IMR-90 (cell line): ENCODE data around the gene IRAG1. TPM values are rescaled to one million over a fixed set of nuclear protein-coding genes. Genes with fewer than 3 reads are reported as not detected.

ENCODE experiments used
- ATAC-seq: fragments of 200-7000 bp; cut with Tn5 transposase; 2 replicates; pipeline ENCODE4 v1.9.1; 2020; ENCODE audit warnings: low read depth, mild to moderate bottlenecking, moderate library complexity
- BruUV-seq: library from RNA; stranded (reverse); fragments of 400-500 nt; replicated peaks from 2 replicates; lab custom pipeline; 2021; lab: Mats Ljungman, UMichigan
- CTCF ChIA-PET: fragments of 300-600 bp; formaldehyde crosslinking; extraction: SDS; loops from one replicate; lab custom pipeline; 2021; ENCODE audit warnings: antibody characterized with exemption; lab: Yijun Ruan, JAX
- POLR2A ChIA-PET: fragments of 300-600 bp; sonication (Branson Sonifier 250); formaldehyde crosslinking; loops from one replicate; lab custom pipeline; 2022; ENCODE audit warnings: antibody characterized with exemption; ENCODE audit not compliant: unreplicated experiment; lab: Charles Lee
- DNase-seq: peaks from one replicate; pipeline ENCODE4 v3.0.0; 2013
- H2AFZ ChIP-seq: replicated peaks from 2 replicates; pipeline ENCODE3; 2013; ENCODE audit warnings: low read length, mild to moderate bottlenecking; ENCODE audit not compliant: poor library complexity
- H2AK5ac ChIP-seq: 2 replicates; pipeline ENCODE4 v1.6.1; 2013; ENCODE audit warnings: low read depth, low read length, inconsistent platforms
- H2AK9ac ChIP-seq: replicated peaks from 2 replicates; pipeline ENCODE3; 2013; ENCODE audit warnings: mild to moderate bottlenecking, low read depth, low read length, moderate library complexity; ENCODE audit not compliant: poor library complexity
- H2BK120ac ChIP-seq: 2 replicates; pipeline ENCODE4 v1.6.1; 2013; ENCODE audit warnings: low read depth, low read length, inconsistent platforms
- H2BK15ac ChIP-seq: 3 replicates; pipeline ENCODE4 v1.6.1; 2013; ENCODE audit warnings: low read depth, low read length, inconsistent platforms
- H2BK20ac ChIP-seq: 2 replicates; pipeline ENCODE4 v1.6.1; 2013; ENCODE audit warnings: low read depth, mild to moderate bottlenecking, inconsistent platforms, low read length, moderate library complexity
- H2BK5ac ChIP-seq: 2 replicates; pipeline ENCODE4 v1.6.1; 2013; ENCODE audit warnings: mild to moderate bottlenecking, low read depth, low read length, inconsistent platforms; ENCODE audit not compliant: poor library complexity, severe bottlenecking
- H3K14ac ChIP-seq: replicated peaks from 2 replicates; pipeline ENCODE4 v1.6.1; 2013; ENCODE audit warnings: low read depth, low read length, inconsistent platforms
- H3K18ac ChIP-seq: 2 replicates; pipeline ENCODE4 v1.6.1; 2013; ENCODE audit warnings: low read depth, low read length, control low read depth
- H3K23ac ChIP-seq: 2 replicates; pipeline ENCODE4 v1.6.1; 2013; ENCODE audit warnings: low read depth, low read length, inconsistent platforms
- H3K27ac ChIP-seq: 2 replicates; pipeline ENCODE4 v1.5.1; 2013; ENCODE audit warnings: mild to moderate bottlenecking, control low read depth, low read length; ENCODE audit not compliant: insufficient read depth
- H3K27me3 ChIP-seq: 2 replicates; pipeline ENCODE4 v1.6.1; 2013; ENCODE audit warnings: low read length; ENCODE audit not compliant: control insufficient read depth, insufficient read depth
- H3K36me3 ChIP-seq: 2 replicates; pipeline ENCODE4 v1.6.1; 2013; ENCODE audit warnings: low read length, mixed read lengths; ENCODE audit not compliant: control insufficient read depth, insufficient read depth
- H3K4ac ChIP-seq: 2 replicates; pipeline ENCODE4 v1.6.1; 2013; ENCODE audit warnings: low read depth, low read length, inconsistent platforms
- H3K4me1 ChIP-seq: 2 replicates; pipeline ENCODE4 v1.6.1; 2013; ENCODE audit warnings: low read length, mixed read lengths; ENCODE audit not compliant: control insufficient read depth, insufficient read depth
- H3K4me2 ChIP-seq: 2 replicates; pipeline ENCODE4 v1.6.1; 2013; ENCODE audit warnings: low read depth, mild to moderate bottlenecking, control low read depth, low read length, moderate library complexity
- H3K4me3 ChIP-seq: 2 replicates; pipeline ENCODE4 v1.5.1; 2013; ENCODE audit warnings: low read depth, mild to moderate bottlenecking, control low read depth, low read length, moderate library complexity; ENCODE audit not compliant: insufficient read depth
- H3K56ac ChIP-seq: 2 replicates; pipeline ENCODE4 v1.6.1; 2013; ENCODE audit warnings: low read length, inconsistent platforms; ENCODE audit not compliant: insufficient read depth; ENCODE audit errors: extremely low read depth
- H3K79me1 ChIP-seq, 2 experiments: 2 replicates each; pipeline ENCODE4 v1.6.1; 2013; ENCODE audit warnings: low read length in 2 of 2, inconsistent platforms in 1 of 2, low read depth in 1 of 2
- H3K9ac ChIP-seq: 2 replicates; pipeline ENCODE4 v1.6.1; 2013; ENCODE audit warnings: low read depth, low read length, control low read depth
- H3K9me1 ChIP-seq: 2 replicates; pipeline ENCODE4 v1.6.1; 2013; ENCODE audit warnings: low read length, inconsistent platforms; ENCODE audit not compliant: insufficient read depth
- H3K9me3 ChIP-seq: 2 replicates; pipeline ENCODE4 v1.6.1; 2013; ENCODE audit warnings: low read length; ENCODE audit not compliant: control insufficient read depth, insufficient read depth
- H4K20me1 ChIP-seq: 2 replicates; pipeline ENCODE4 v1.6.1; 2013; ENCODE audit warnings: low read length, inconsistent platforms; ENCODE audit not compliant: insufficient read depth
- H4K5ac ChIP-seq: 2 replicates; pipeline ENCODE4 v1.6.1; 2013; ENCODE audit warnings: mild to moderate bottlenecking, low read depth, low read length, control low read depth
- H4K8ac ChIP-seq, 2 experiments: 2 replicates each; pipeline ENCODE4 v1.6.1; 2013; ENCODE audit warnings: low read depth in 2 of 2, low read length in 2 of 2, control low read depth in 1 of 2, inconsistent platforms in 1 of 2
- H4K91ac ChIP-seq: 2 replicates; pipeline ENCODE4 v1.6.1; 2013; ENCODE audit warnings: low read depth, low read length, inconsistent platforms; ENCODE audit not compliant: insufficient read depth
- BHLHE40 ChIP-seq: fragments of 150-350 bp; IDR thresholded peaks from 2 replicates; pipeline ENCODE4 v1.6.1; 2016; ENCODE audit warnings: mild to moderate bottlenecking, low read depth, low read length
- CEBPB ChIP-seq: IDR thresholded peaks from 2 replicates; pipeline ENCODE4 v1.6.1; 2012; ENCODE audit warnings: low read depth, low read length, improper control_type of control experiment
- ELK1 ChIP-seq: fragments of 150-350 bp; IDR thresholded peaks from 2 replicates; pipeline ENCODE4 v1.6.1; 2016; ENCODE audit warnings: low read depth, mild to moderate bottlenecking, low read length, moderate library complexity, borderline replicate concordance
- FOS ChIP-seq: fragments of 150-350 bp; IDR thresholded peaks from 2 replicates; pipeline ENCODE4 v1.6.1; 2016; ENCODE audit warnings: low read depth, low read length
- MAFK ChIP-seq: IDR thresholded peaks from 2 replicates; pipeline ENCODE4 v1.6.1; 2012; ENCODE audit warnings: low read depth, low read length, improper control_type of control experiment
- MXI1 ChIP-seq: IDR thresholded peaks from 2 replicates; pipeline ENCODE4 v1.6.1; 2012; ENCODE audit warnings: low read depth, mild to moderate bottlenecking, low read length, moderate library complexity, borderline replicate concordance
- NFE2L2 ChIP-seq: fragments of 150-350 bp; IDR thresholded peaks from 2 replicates; pipeline ENCODE4 v1.6.1; 2016; ENCODE audit warnings: low read depth, mild to moderate bottlenecking, low read length
- POLR2A ChIP-seq: IDR thresholded peaks from 2 replicates; pipeline ENCODE4 v1.6.1; 2012; ENCODE audit warnings: mild to moderate bottlenecking, low read depth, low read length
- RAD21 ChIP-seq: IDR thresholded peaks from 2 replicates; pipeline ENCODE4 v1.6.1; 2012; ENCODE audit warnings: low read length, improper control_type of control experiment
- RCOR1 ChIP-seq: IDR thresholded peaks from 2 replicates; pipeline ENCODE4 v1.6.1; 2012; ENCODE audit warnings: mild to moderate bottlenecking, low read length, improper control_type of control experiment; ENCODE audit not compliant: insufficient replicate concordance
- RFX5 ChIP-seq: IDR thresholded peaks from 2 replicates; pipeline ENCODE4 v1.8.0; 2012; ENCODE audit warnings: low read depth, mild to moderate bottlenecking, low read length, moderate library complexity
- SMC3 ChIP-seq: fragments of 150-350 bp; IDR thresholded peaks from 2 replicates; pipeline ENCODE4 v1.6.1; 2016; ENCODE audit warnings: low read depth, mild to moderate bottlenecking, antibody characterized with exemption, low read length, moderate library complexity
- USF2 ChIP-seq: fragments of 150-350 bp; IDR thresholded peaks from 2 replicates; pipeline ENCODE4 v1.6.1; 2017; ENCODE audit warnings: mild to moderate bottlenecking, antibody characterized with exemption, low read length, low read depth
- WGBS, 2 experiments: methylation state at CpG; one replicate each; pipeline versions ENCODE4 v1.1.5 to v1.1.7; 2013; ENCODE audit warnings: missing lambda C conversion rate in 2 of 2; ENCODE audit not compliant: insufficient read length in 1 of 2; ENCODE audit errors: extremely low coverage in 2 of 2; 5-methylcytosine and 5-hydroxymethylcytosine counted together
- dilution Hi-C: fragments of 300-500 bp; cut with HindIII; formaldehyde crosslinking; loops from one replicate; pipeline ENCODE4 v1.14.3; 2018; ENCODE audit warnings: low sequenced_read_pairs; ENCODE audit not compliant: unreplicated experiment
- in situ Hi-C: fragments of 300-500 bp; cut with MboI; formaldehyde crosslinking; loops from 3 replicates; pipeline ENCODE4 v1.14.3; 2019; ENCODE audit warnings: low sequenced_read_pairs, inconsistent platforms, mixed read lengths
- intact Hi-C: fragments of 100-400 bp; cut with micrococcal nuclease; formaldehyde crosslinking; loops from 2 replicates; pipeline ENCODE4 v1.10.0; 2022
- polyA plus RNA-seq, 3 experiments: library from polyadenylated mRNA; depleted of rRNA; stranded (reverse); fragments of >200 nt; gene quantifications; 2 replicates each; pipeline ENCODE4 v1.2.3, GENCODE V29; 2012; ENCODE audit warnings: low replicate concordance in 1 of 3
- total RNA-seq: library from RNA; depleted of rRNA; stranded (reverse); fragments of >200 nt; gene quantifications from 2 replicates; pipeline ENCODE4 v1.2.3, GENCODE V29; 2012

The IRAG1 gene
- total and polyA plus RNA-seq, 2 of the 4 experiments (the other 2 are of a cell fraction), result 19.4 to 25.8 TPM

- H3K56ac ChIP-seq, result peak overlapping the region; percentile 92
- no peak overlapping the region for H3K4me3 ChIP-seq
- H3K27ac ChIP-seq, result peak overlapping the region; percentile 97
- H4K91ac ChIP-seq, result peak overlapping the region; percentile 99
- no peak overlapping the region for H3K4me2 ChIP-seq
- no peaks in the 10 kb centered on the region for H4K20me1 ChIP-seq
- WGBS, 2 experiments, result 0% methylated on average over 1 of the region's 13 CpGs; no CpG with 5 or more reads in 1 of the 2 experiments
- in situ Hi-C loops (loop anchor here (10.0 kb wide), 1 partner anchor 255 kb away; no protein-coding TSS in a partner anchor), dilution Hi-C loops (no loop called here), intact Hi-C loops (loop anchor here (5.0 kb wide), 1 partner anchor 132 kb away; no protein-coding TSS in a partner anchor)
- no peaks in the 10 kb centered on the region for H3K9me3 ChIP-seq
- peaks cover 59% of the 10 kb centered on the region for H3K9me1 ChIP-seq
- ChIA-PET POLR2A (no interaction called here), CTCF (interaction anchor here (0.6 kb wide), 1 partner anchor 72 kb away, joined by 3 read pairs; no protein-coding TSS in a partner anchor)
- peak; percentile 76 for ATAC-seq
- peak overlapping the region; percentile 98 for H3K14ac ChIP-seq
- H3K23ac ChIP-seq, result peak overlapping the region; percentile 97
- peaks cover 27% of the 10 kb centered on the region for H3K36me3 ChIP-seq
- H2BK120ac ChIP-seq, result peak overlapping the region; percentile 98
- H3K27me3 ChIP-seq, result no peaks in the 10 kb centered on the region
- H2BK15ac ChIP-seq, result peak overlapping the region; percentile 99
- peak overlapping the region; percentile 100 for H3K4ac ChIP-seq
- peaks cover 45% of the 10 kb centered on the region for H3K4me1 ChIP-seq
- H4K5ac ChIP-seq, result peak overlapping the region; percentile 90
- peak overlapping the region; percentile 99 for H2BK5ac ChIP-seq
- peak; percentile 95 for DNase-seq
- peak overlapping the region; percentile 46 for H2AFZ ChIP-seq
- peak overlapping the region; percentile 98 for H2BK20ac ChIP-seq
- peak overlapping the region; percentile 65 for H3K9ac ChIP-seq
- peaks cover 43 to 90% of the 10 kb centered on the region in 2 experiments for H3K79me1 ChIP-seq
- BruUV-seq, result no TSS peak
- H3K18ac ChIP-seq, result peak overlapping the region; percentile 97
- H4K8ac ChIP-seq, result peak overlapping the region; percentile 95 to 99
- peak overlapping the region; percentile 98 for H2AK9ac ChIP-seq
- H2AK5ac ChIP-seq, result peak overlapping the region; percentile 100
- no peak for TF ChIP-seq RFX5
- TF ChIP-seq USF2, result no peak
- peak; percentile 35; the same call in 1 of the 2 replicates for TF ChIP-seq MAFK
- TF ChIP-seq BHLHE40, result peak; percentile 76
- TF ChIP-seq NFE2L2, result peak; percentile 60; the same call in 1 of the 2 replicates
- TF ChIP-seq MXI1, result no peak
- TF ChIP-seq RCOR1, result no peak
- TF ChIP-seq CEBPB, result peak; percentile 97
- TF ChIP-seq POLR2A, result no peak
- TF ChIP-seq ELK1, result no peak
- TF ChIP-seq SMC3, result no peak
- peak; percentile 98 for TF ChIP-seq FOS
- TF ChIP-seq RAD21, result no peak
These were observed 34.0 kb downstream of the IRAG1 start for GRCh38 chr11:10659339-10660216.
